Left ventricle myocardium inferior (tissue), 1 donor: ENCODE data around the gene LDLRAD4. TPM values are rescaled to one million over a fixed set of nuclear protein-coding genes. Genes with fewer than 3 reads are reported as not detected.

ENCODE experiments used
- DNase-seq: peaks from one replicate; pipeline ENCODE4 v3.0.0-alpha.2; 2020
- H3K27ac ChIP-seq: fragments of 200-600 bp; replicated peaks from 2 replicates; pipeline ENCODE4 v1.8.0; 2021
- H3K27me3 ChIP-seq: fragments of 200-600 bp; 2 replicates; pipeline ENCODE4 v1.8.0; 2021; ENCODE audit warnings: low read depth
- H3K36me3 ChIP-seq: fragments of 200-600 bp; 2 replicates; pipeline ENCODE4 v1.8.0; 2021
- H3K4me1 ChIP-seq: fragments of 200-600 bp; 2 replicates; pipeline ENCODE4 v1.8.0; 2021
- H3K4me3 ChIP-seq: fragments of 200-600 bp; 2 replicates; pipeline ENCODE4 v1.8.0; 2021; ENCODE audit warnings: mild to moderate bottlenecking, moderate library complexity
- H3K9me3 ChIP-seq: fragments of 200-600 bp; replicated peaks from 2 replicates; pipeline ENCODE4 v1.8.0; 2021
- intact Hi-C: fragments of 100-400 bp; cut with micrococcal nuclease; formaldehyde crosslinking; loops from one replicate; pipeline ENCODE4 v1.11.0; 2022
- total RNA-seq: library from RNA; stranded (reverse); fragmentation: NEBNext Ultra II Directional; extraction: Animal tissue kit (Norgen Biotek cat#: 25700); gene quantifications from one replicate; pipeline ENCODE4 v1.2.1, GENCODE V29; 2021
- TF ChIP-seq, protein P1 (sequence below): fragments of 200-600 bp; IDR thresholded peaks from 2 replicates; pipeline ENCODE4 v1.8.0; 2021; ENCODE audit warnings: antibody characterized with exemption, mild to moderate bottlenecking, borderline replicate concordance
- donor health status: DM: no; HTN: yes; CAD: no; lungs with severe emphysema.

LDLRAD4 gene
- total RNA-seq, 1 donor from 2014 or later, result 43.3 TPM

- Histone ChIP-seq H3K36me3 (no peaks in the 10 kb centered on the region), H3K4me1 (peaks cover 63% of the 10 kb centered on the region), H3K4me3 (peak overlapping the region; percentile 8), H3K27ac (peak overlapping the region; percentile 80), H3K27me3 (no peaks in the 10 kb centered on the region), H3K9me3 (no peaks in the 10 kb centered on the region)
- DNase-seq, result peak; percentile 82
- intact Hi-C loops, result no loop called here
- TF ChIP-seq, protein P1, sequence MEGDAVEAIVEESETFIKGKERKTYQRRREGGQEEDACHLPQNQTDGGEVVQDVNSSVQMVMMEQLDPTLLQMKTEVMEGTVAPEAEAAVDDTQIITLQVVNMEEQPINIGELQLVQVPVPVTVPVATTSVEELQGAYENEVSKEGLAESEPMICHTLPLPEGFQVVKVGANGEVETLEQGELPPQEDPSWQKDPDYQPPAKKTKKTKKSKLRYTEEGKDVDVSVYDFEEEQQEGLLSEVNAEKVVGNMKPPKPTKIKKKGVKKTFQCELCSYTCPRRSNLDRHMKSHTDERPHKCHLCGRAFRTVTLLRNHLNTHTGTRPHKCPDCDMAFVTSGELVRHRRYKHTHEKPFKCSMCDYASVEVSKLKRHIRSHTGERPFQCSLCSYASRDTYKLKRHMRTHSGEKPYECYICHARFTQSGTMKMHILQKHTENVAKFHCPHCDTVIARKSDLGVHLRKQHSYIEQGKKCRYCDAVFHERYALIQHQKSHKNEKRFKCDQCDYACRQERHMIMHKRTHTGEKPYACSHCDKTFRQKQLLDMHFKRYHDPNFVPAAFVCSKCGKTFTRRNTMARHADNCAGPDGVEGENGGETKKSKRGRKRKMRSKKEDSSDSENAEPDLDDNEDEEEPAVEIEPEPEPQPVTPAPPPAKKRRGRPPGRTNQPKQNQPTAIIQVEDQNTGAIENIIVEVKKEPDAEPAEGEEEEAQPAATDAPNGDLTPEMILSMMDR, result peak; percentile 23
Observed at GRCh38 chr18:13565228-13565627, 346.7 kb downstream of the LDLRAD4 start.

DNA sequence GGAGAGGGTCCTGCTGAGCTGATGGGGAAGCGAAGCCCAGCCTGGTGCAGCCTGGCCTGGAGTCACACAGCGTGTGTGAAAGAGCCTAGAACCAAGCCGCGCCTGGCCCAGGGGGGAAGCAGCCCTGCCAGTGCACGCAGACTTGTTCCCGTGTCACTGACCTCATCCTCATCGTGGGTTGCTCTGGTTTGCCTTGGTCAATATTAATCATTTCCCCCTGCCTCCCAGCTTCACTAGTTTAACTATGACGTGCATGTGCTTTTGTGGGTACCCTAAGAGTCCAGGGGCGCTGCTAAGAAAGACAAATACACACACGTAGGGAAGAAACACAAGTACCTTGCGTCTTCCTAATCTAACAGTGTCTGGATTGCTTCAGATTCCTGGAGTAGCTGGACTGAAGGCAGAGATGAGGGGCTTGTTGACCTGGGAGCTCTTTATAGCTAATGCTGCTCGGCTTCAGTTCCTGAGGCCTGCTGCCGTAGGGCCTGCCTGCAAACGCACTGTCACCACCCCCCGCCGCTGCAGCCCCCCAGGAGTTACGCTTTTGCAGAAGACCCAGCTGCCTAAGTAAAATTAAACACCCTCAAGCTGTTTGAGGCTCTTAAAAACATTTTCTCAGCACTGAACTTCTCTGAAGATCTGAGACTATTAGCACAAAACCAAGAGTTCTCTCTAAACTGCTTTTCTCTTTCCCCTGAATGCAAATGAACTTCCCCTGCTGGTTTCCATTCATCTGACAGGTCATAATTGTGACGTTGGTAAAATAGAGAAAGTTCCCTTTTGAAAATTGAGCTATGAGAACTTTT is 348.6 kb downstream of the LDLRAD4 start:
- Histone ChIP-seq H3K27ac (peak overlapping the region; percentile 56), H3K9me3 (no peaks in the 10 kb centered on the region), H3K4me1 (peaks cover 57% of the 10 kb centered on the region), H3K4me3 (no peak overlapping the region), H3K36me3 (no peaks in the 10 kb centered on the region), H3K27me3 (no peaks in the 10 kb centered on the region)
- peak; percentile 39 for DNase-seq
- intact Hi-C loops, result no loop called here
- TF ChIP-seq, protein P1, result no peak

- no peak overlapping the region for H3K4me3 ChIP-seq
- TF ChIP-seq, protein P1, result no peak
- no peak overlapping the region for H3K27ac ChIP-seq
- intact Hi-C loops, result no loop called here
- H3K27me3 ChIP-seq, result no peaks in the 10 kb centered on the region
- peaks cover 41% of the 10 kb centered on the region for H3K4me1 ChIP-seq
- H3K9me3 ChIP-seq, result no peaks in the 10 kb centered on the region
- no peaks in the 10 kb centered on the region for H3K36me3 ChIP-seq
- no peak for DNase-seq
Observed at GRCh38 chr18:13568443-13569392, 350.2 kb downstream of the LDLRAD4 start.

DNA sequence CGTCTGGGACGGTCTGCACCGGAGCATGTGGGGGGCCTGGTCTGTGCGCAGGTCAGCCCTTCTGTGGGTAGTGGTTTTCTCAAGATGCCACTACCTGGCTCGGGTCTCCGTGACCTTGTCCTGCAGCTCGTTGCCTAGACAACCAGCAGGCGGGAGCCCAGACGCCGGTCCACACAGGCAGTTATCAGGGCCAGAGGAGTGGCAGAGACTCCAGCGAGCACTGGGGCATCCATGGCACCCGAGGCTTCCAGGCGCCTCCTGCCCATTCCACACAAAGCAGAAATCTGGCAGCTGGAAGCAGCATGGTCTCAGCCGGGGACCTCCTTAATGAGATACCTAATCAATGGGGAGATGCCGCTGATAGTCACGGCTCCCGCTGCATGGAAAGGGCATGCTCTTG is 351.7 kb downstream of the LDLRAD4 start:
- DNase-seq, result no peak
- Histone ChIP-seq H3K36me3 (no peaks in the 10 kb centered on the region), H3K4me3 (no peak overlapping the region), H3K4me1 (peaks cover 26% of the 10 kb centered on the region), H3K9me3 (no peaks in the 10 kb centered on the region), H3K27me3 (no peaks in the 10 kb centered on the region), H3K27ac (no peak overlapping the region)
- intact Hi-C loops, result no loop called here
- TF ChIP-seq, protein P1, result no peak

GRCh38 chr18:13570856-13571495 is 352.4 kb downstream of the LDLRAD4 start:
- H3K9me3 ChIP-seq, result no peaks in the 10 kb centered on the region
- H3K36me3 ChIP-seq, result no peaks in the 10 kb centered on the region
- intact Hi-C loops, result no loop called here
- TF ChIP-seq, protein P1, result no peak
- no peak for DNase-seq
- no peaks in the 10 kb centered on the region for H3K27me3 ChIP-seq
- H3K4me1 ChIP-seq, result peaks cover 19% of the 10 kb centered on the region
- no peak overlapping the region for H3K4me3 ChIP-seq
- no peak overlapping the region for H3K27ac ChIP-seq
